Spleen (tissue), 11 donors: ENCODE measurements around the gene ITGB2. TPM values are rescaled to one million over a fixed set of nuclear protein-coding genes. Genes with fewer than 3 reads are reported as not detected.
"Not testable (repeated sequence)": the region's sequence is repeated elsewhere in the genome, so short reads cannot be mapped to it uniquely, and the experiment has no call there.

ENCODE experiments used
- DNase-seq: peaks from one replicate; pipeline ENCODE4 v3.0.0-alpha.2; 2020
- H3K27ac ChIP-seq, 8 donors: fragments of 200-600 bp; sonication (generic) in 7 of 8; 1 replicate in 4 of 8; 2 replicates in 4 of 8; pipeline versions ENCODE4 v1.5.0 to v1.8.0; 2016 to 2021; ENCODE audit warnings: inconsistent platforms in 4 of 8, mild to moderate bottlenecking in 4 of 8, moderate library complexity in 1 of 8
- H3K27me3 ChIP-seq, 7 donors: fragments of 200-600 bp; sonication (generic) in 6 of 7; replicated peaks in 1 of 7; 1 replicate in 4 of 7; 2 replicates in 3 of 7; pipeline versions ENCODE4 v1.5.0 to v1.8.0; 2016 to 2021; ENCODE audit warnings: inconsistent platforms in 3 of 7, mild to moderate bottlenecking in 1 of 7
- H3K36me3 ChIP-seq, 6 donors: fragments of 200-600 bp; sonication (generic) in 5 of 6; 1 replicate in 4 of 6; 2 replicates in 2 of 6; pipeline versions ENCODE4 v1.5.0 to v1.8.0; 2016 to 2021; ENCODE audit warnings: inconsistent platforms in 2 of 6
- H3K4me1 ChIP-seq, 6 donors: fragments of 200-600 bp; sonication (generic) in 5 of 6; 1 replicate in 3 of 6; 2 replicates in 3 of 6; pipeline versions ENCODE4 v1.5.0 to v1.8.0; 2016 to 2021; ENCODE audit warnings: inconsistent platforms in 3 of 6
- H3K4me3 ChIP-seq, 8 donors: fragments of 200-600 bp; sonication (generic) in 7 of 8; 1 replicate in 4 of 8; 2 replicates in 4 of 8; pipeline versions ENCODE4 v1.5.0 to v1.8.0; 2016 to 2021; ENCODE audit warnings: inconsistent platforms in 4 of 8, mild to moderate bottlenecking in 4 of 8, moderate library complexity in 2 of 8
- H3K9me3 ChIP-seq, 8 donors: fragments of 200-600 bp; sonication (generic) in 7 of 8; 1 replicate in 4 of 8; 2 replicates in 4 of 8; pipeline versions ENCODE4 v1.5.0 to v1.8.0; 2016 to 2021; ENCODE audit warnings: inconsistent platforms in 4 of 8
- CTCF ChIP-seq, 11 experiments: fragments of 200-600 bp in 7 of 11; fragments of 450-650 bp in 4 of 11; sonication (generic) in 4 of 11; IDR thresholded peaks in 8 of 11; conservative IDR thresholded peaks in 3 of 11; 1 replicate in 7 of 11; 2 replicates in 4 of 11; pipeline versions ENCODE4 v1.4.0 to v1.8.0; 2016 to 2021; ENCODE audit warnings: antibody characterized with exemption in 11 of 11, inconsistent platforms in 4 of 11, mild to moderate bottlenecking in 1 of 11
- POLR2A ChIP-seq, 3 donors: fragments of 450-650 bp; IDR thresholded peaks; one replicate each; pipeline ENCODE4 v1.5.1; 2017; ENCODE audit warnings: antibody characterized with exemption in 3 of 3, mild to moderate bottlenecking in 1 of 3
- POLR2AphosphoS5 ChIP-seq, 3 donors: sonication (generic); formaldehyde crosslinking; IDR thresholded peaks; one replicate each; pipeline ENCODE4 v1.5.1; 2017; ENCODE audit warnings: antibody characterized with exemption in 3 of 3
- WGBS, 5 donors: extraction: QIAGEN DNeasy Blood & Tissue Kit in 3 of 5; methylation state at CpG; one replicate each; pipeline versions ENCODE4 v1.1.5 to v1.1.7; 2013 to 2018; 5-methylcytosine and 5-hydroxymethylcytosine counted together
- intact Hi-C: fragments of 100-400 bp; cut with DNase I; formaldehyde crosslinking; loops from one replicate; pipeline ENCODE4 v1.15.0; 2023; ENCODE audit warnings: low total_unique reads
- polyA plus RNA-seq, 3 donors: library from polyadenylated mRNA; stranded (reverse); fragments of 200-250 nt; gene quantifications; one replicate each; pipeline ENCODE4 v1.2.1, GENCODE V29; 2013
- total RNA-seq, 7 donors: library from RNA; depleted of rRNA in 3 of 7; stranded (reverse); fragments of >200 nt in 3 of 7; fragmentation: NEBNext Ultra II Directional in 4 of 7; extraction: Animal tissue kit (Norgen Biotek cat#: 25700) in 4 of 7; gene quantifications; one replicate each; pipeline versions ENCODE4 v1.1.0 to v1.2.1, GENCODE V29; 2016 to 2021
- donor health status: healthy with polysubstance abuse.
- donor health status: DM: no; HTN: no; CAD: no; lungs with moderate emphysema.
- donor health status: DM: no; HTN: no; CAD: no.
- donor health status: Bipolar disorder and iron deficiency.
- donor health status: healthy.
- donor health status: DM: no; HTN: no; CAD: no.
- donor health status: DM: yes; HTN: yes; CAD: no.

The ITGB2 gene
- total and polyA plus RNA-seq, 10 donors, result 92.1 to 754 (median 338) TPM

GRCh38 chr21:44930543-44930981 is 9.9 kb upstream of the ITGB2 start:
- peaks cover 0 to 5% (median 0%) of the 10 kb centered on the region in 8 donors for H3K9me3 ChIP-seq
- peaks cover 46 to 94% (median 80%) of the 10 kb centered on the region in 6 donors for H3K4me1 ChIP-seq
- peak overlapping the region in 7 of 8 donors; percentile 56 to 86 (median 67) for H3K4me3 ChIP-seq
- peaks cover 0 to 15% (median 0%) of the 10 kb centered on the region in 6 donors for H3K36me3 ChIP-seq
- intact Hi-C loops, result loop anchor here (5.0 kb wide), 1 partner anchor 38 kb away; no protein-coding TSS in a partner anchor
- 8 to 32% (median 19%) methylated on average over 12 of the region's 12 CpGs for WGBS, 5 donors
- TF ChIP-seq POLR2A (IDR thresholded peaks at IDR 0.05) (no peak), POLR2AphosphoS5 (IDR thresholded peaks at IDR 0.05) (no peak), CTCF (IDR thresholded peaks at IDR 0.05 in 8 of 11, conservative IDR thresholded peaks at IDR 0.05 in 3 of 11) (no peak)
- H3K27me3 ChIP-seq, result peaks cover 0 to 23% (median 4%) of the 10 kb centered on the region in 7 donors
- peak overlapping the region; percentile 77 to 97 (median 92) for H3K27ac ChIP-seq
- peak; percentile 93 for DNase-seq

- H3K4me3 ChIP-seq, result peak overlapping the region in 1 of 8 donors; percentile 86
These were observed 9.3 kb upstream of the ITGB2 start for GRCh38 chr21:44929799-44930542.

GRCh38 chr21:44929242-44929798 is 8.6 kb upstream of the ITGB2 start:
- Histone ChIP-seq H3K4me1 (peaks cover 49 to 100% (median 92%) of the 10 kb centered on the region in 6 donors), H3K27me3 (peaks cover 0 to 23% (median 4%) of the 10 kb centered on the region in 7 donors), H3K9me3 (peaks cover 0 to 5% (median 0%) of the 10 kb centered on the region in 8 donors), H3K4me3 (peak overlapping the region in 1 of 8 donors; percentile 86), H3K36me3 (peaks cover 0 to 4% (median 0%) of the 10 kb centered on the region in 6 donors), H3K27ac (peak overlapping the region; percentile 77 to 97 (median 92))
- TF ChIP-seq CTCF (IDR thresholded peaks at IDR 0.05 in 8 of 11, conservative IDR thresholded peaks at IDR 0.05 in 3 of 11), result no peak
- no peak for TF ChIP-seq POLR2A (IDR thresholded peaks at IDR 0.05)
- no peak for TF ChIP-seq POLR2AphosphoS5 (IDR thresholded peaks at IDR 0.05)
- WGBS, 5 donors, result 77 to 90% (median 85%) methylated on average over 6 of the region's 6 CpGs
- intact Hi-C loops, result loop anchor here (10.0 kb wide), 1 partner anchor 125 kb away; the partner anchor contains the start of gene UBE2G2
- DNase-seq, result peak; percentile 74

More at GRCh38 chr21:44929799-44930542, 9.3 kb upstream of the ITGB2 start:
- Histone ChIP-seq H3K9me3 (peaks cover 0 to 5% (median 0%) of the 10 kb centered on the region in 8 donors), H3K27ac (peak overlapping the region; percentile 77 to 97 (median 92)), H3K4me1 (peaks cover 49 to 100% (median 86%) of the 10 kb centered on the region in 6 donors), H3K27me3 (peaks cover 0 to 23% (median 4%) of the 10 kb centered on the region in 7 donors), H3K36me3 (peaks cover 0 to 10% (median 0%) of the 10 kb centered on the region in 6 donors)
- 67 to 78% (median 75%) methylated on average over 9 of the region's 9 CpGs for WGBS, 5 donors
- peak in 1 of 3 donors; percentile 16 for TF ChIP-seq POLR2AphosphoS5 (IDR thresholded peaks at IDR 0.05)
- no peak for TF ChIP-seq POLR2A (IDR thresholded peaks at IDR 0.05)
- intact Hi-C loops, result loop anchor here (5.0 to 10.0 kb wide), 2 partner anchors 38 to 125 kb away; partner anchors contain the start of gene UBE2G2
- peak; percentile 79 for DNase-seq

GRCh38 chr21:44928500-44929241 is 8.0 kb upstream of the ITGB2 start:
- Histone ChIP-seq H3K4me1 (peaks cover 49 to 100% (median 97%) of the 10 kb centered on the region in 6 donors), H3K4me3 (peak overlapping the region in 6 of 8 donors; percentile 27 to 86 (median 45)), H3K27ac (peak overlapping the region; percentile 27 to 97 (median 90)), H3K27me3 (peaks cover 0 to 23% (median 4%) of the 10 kb centered on the region in 7 donors)
- intact Hi-C loops, result loop anchor here (10.0 kb wide), 1 partner anchor 124 kb away; the partner anchor contains the start of gene UBE2G2
- 55 to 84% (median 69%) methylated on average over 12 to 16 of the region's 16 CpGs for WGBS, 5 donors
- H3K9me3 ChIP-seq, H3K36me3 ChIP-seq: not testable (repeated sequence)
- peak; percentile 71 for DNase-seq
